OCI-LY7 (cell line): ENCODE results near the gene CHD8. TPM values are rescaled to one million over a fixed set of nuclear protein-coding genes. Genes with fewer than 3 reads are reported as not detected.

Experiments
- BruUV-seq: library from RNA; stranded (reverse); fragments of 400-500 nt; replicated peaks from 2 replicates; lab custom pipeline; 2021; lab: Mats Ljungman, UMichigan
- CTCF ChIA-PET: fragments of 300-600 bp; sonication (Branson Sonifier 250); formaldehyde crosslinking; loops from one replicate; lab custom pipeline; 2022; ENCODE audit warnings: antibody characterized with exemption; ENCODE audit not compliant: unreplicated experiment; lab: Charles Lee
- POLR2A ChIA-PET: fragments of 300-600 bp; sonication (Branson Sonifier 250); formaldehyde crosslinking; loops from one replicate; lab custom pipeline; 2022; ENCODE audit warnings: antibody characterized with exemption; lab: Charles Lee
- DNase-seq: peaks from one replicate; pipeline ENCODE4 v3.0.0-alpha.2; 2015; ENCODE audit warnings: low spot score
- H2AFZ ChIP-seq: fragments of 200-600 bp; sonication (generic), shearing (Covaris generic); 2 replicates; pipeline ENCODE4 v1.6.1; 2014; ENCODE audit warnings: mild to moderate bottlenecking, antibody characterized with exemption, low read length, moderate library complexity
- H3K27ac ChIP-seq: fragments of 200-600 bp; sonication (generic); 2 replicates; pipeline ENCODE4 v1.5.1; 2014; ENCODE audit warnings: mixed run types, low read depth, mild to moderate bottlenecking, moderate library complexity, low read length, inconsistent platforms; ENCODE audit not compliant: poor library complexity, severe bottlenecking
- H3K36me3 ChIP-seq: fragments of 200-600 bp; sonication (generic); 2 replicates; pipeline ENCODE4 v1.6.1; 2014; ENCODE audit warnings: mild to moderate bottlenecking, antibody characterized with exemption, low read length, moderate library complexity, mixed read lengths; ENCODE audit not compliant: insufficient read depth
- H3K4me1 ChIP-seq: fragments of 200-600 bp; sonication (generic); 2 replicates; pipeline ENCODE4 v1.5.1; 2014; ENCODE audit warnings: mild to moderate bottlenecking, low read length; ENCODE audit not compliant: insufficient read depth, poor library complexity, severe bottlenecking
- H3K4me2 ChIP-seq: fragments of 200-600 bp; sonication (generic); 2 replicates; pipeline ENCODE4 v1.6.1; 2014; ENCODE audit warnings: mild to moderate bottlenecking, low read length
- H3K4me3 ChIP-seq: fragments of 200-600 bp; sonication (generic); 2 replicates; pipeline ENCODE4 v1.5.1; 2014; ENCODE audit warnings: mild to moderate bottlenecking, low read depth, low read length; ENCODE audit not compliant: poor library complexity, severe bottlenecking
- H3K79me2 ChIP-seq: fragments of 200-600 bp; sonication (generic); 2 replicates; pipeline ENCODE4 v1.6.1; 2016; ENCODE audit warnings: low read depth, mild to moderate bottlenecking, low read length, moderate library complexity, mixed read lengths; ENCODE audit not compliant: insufficient read depth
- H3K9me2 ChIP-seq: fragments of 200-600 bp; sonication (generic); 2 replicates; pipeline ENCODE4 v1.6.1; 2016; ENCODE audit warnings: mild to moderate bottlenecking, low read length, mixed read lengths; ENCODE audit not compliant: insufficient read depth
- H3K9me3 ChIP-seq: fragments of 200-600 bp; sonication (generic); 2 replicates; pipeline ENCODE4 v1.6.1; 2014; ENCODE audit warnings: mild to moderate bottlenecking, mixed run types, low read length, mixed read lengths
- H4K20me1 ChIP-seq: fragments of 200-600 bp; sonication (generic); 2 replicates; pipeline ENCODE4 v1.6.1; 2014; ENCODE audit warnings: mild to moderate bottlenecking, antibody characterized with exemption, low read length, moderate library complexity, mixed read lengths; ENCODE audit not compliant: insufficient read depth
- CTCF ChIP-seq: fragments of 200-600 bp; sonication (generic); conservative IDR thresholded peaks from 2 replicates; pipeline ENCODE4 v1.5.1; 2014; ENCODE audit warnings: mild to moderate bottlenecking, antibody characterized with exemption, low read length, moderate library complexity, mixed read lengths
- EZH2phosphoT487 ChIP-seq: fragments of 200-600 bp; sonication (generic); IDR thresholded peaks from 2 replicates; pipeline ENCODE4 v1.6.1; 2018; ENCODE audit warnings: low read depth, borderline replicate concordance, mild to moderate bottlenecking, mixed run types, antibody characterized with exemption, low read length, moderate library complexity, mixed read lengths
- intact Hi-C: fragments of 100-400 bp; cut with micrococcal nuclease; formaldehyde crosslinking; loops from one replicate; pipeline ENCODE4 v1.10.0; 2022; ENCODE audit not compliant: unreplicated experiment
- total RNA-seq, 2 experiments: library from RNA; depleted of rRNA in 1 of 2; stranded (reverse); fragments of >200 nt in 1 of 2; shearing (Covaris generic) in 1 of 2; gene quantifications; 2 replicates each; pipeline ENCODE4 v1.2.3, GENCODE V29; 2014 to 2022

Gene CHD8
- total RNA-seq, 2 experiments from 2014 or later = 64.1 to 115 TPM

- intact Hi-C loops = no loop called here
- POLR2A ChIA-PET = no interaction called here
Observed at GRCh38 chr14:21503376-21503775, 47.5 kb upstream of the CHD8 start.

DNA sequence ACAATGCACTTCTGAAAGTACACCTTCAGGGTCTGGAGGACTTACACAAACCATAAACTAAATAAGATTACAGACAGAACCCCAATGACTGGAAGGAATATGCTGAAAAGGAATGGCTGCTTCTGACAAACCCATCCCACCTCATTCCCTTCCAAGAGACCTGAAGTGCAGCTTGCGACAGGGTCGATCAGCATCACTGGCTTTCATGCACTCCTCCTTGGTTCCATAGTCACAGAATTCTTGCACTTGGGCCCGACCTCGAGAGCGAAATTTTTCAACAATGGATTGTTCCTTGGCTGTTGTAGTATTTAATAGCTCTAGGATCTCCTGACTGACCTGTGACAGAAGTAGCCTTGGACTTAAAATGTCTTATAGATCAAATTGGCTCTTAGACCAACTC lies 45.6 kb upstream of the CHD8 start:
- Histone ChIP-seq H3K4me1 (peaks cover 10% of the 10 kb centered on the region), H3K79me2 (peaks cover 22% of the 10 kb centered on the region; the same call in 1 of the 2 replicates), H3K9me2 (no peaks in the 10 kb centered on the region), H3K36me3 (peaks cover 88% of the 10 kb centered on the region), H3K9me3 (no peaks in the 10 kb centered on the region), H3K27ac (no peak overlapping the region), H4K20me1 (no peaks in the 10 kb centered on the region; the same call in 1 of the 2 replicates), H2AFZ (no peak overlapping the region), H3K4me2 (no peak overlapping the region), H3K4me3 (no peak overlapping the region)
- TF ChIP-seq CTCF (no peak), EZH2phosphoT487 (no peak)
- intact Hi-C loops = no loop called here
- no TSS peak for BruUV-seq
- ChIA-PET POLR2A (interaction anchor here (0.6 to 2.3 kb wide), 5 partner anchors 10 to 512 kb away, joined by 3 to 16 read pairs (median 4); partner anchors contain the start of gene METTL3), CTCF (no interaction called here)
- DNase-seq = no peak

More at GRCh38 chr14:21503376-21503775, 47.5 kb upstream of the CHD8 start:
- H3K27ac ChIP-seq = no peak overlapping the region
- H3K9me3 ChIP-seq = no peaks in the 10 kb centered on the region
- H2AFZ ChIP-seq = no peak overlapping the region
- H3K79me2 ChIP-seq = peaks cover 38% of the 10 kb centered on the region
- no peak overlapping the region for H3K4me2 ChIP-seq
- no peak overlapping the region for H3K4me3 ChIP-seq
- H4K20me1 ChIP-seq = no peaks in the 10 kb centered on the region; the same call in 1 of the 2 replicates
- H3K9me2 ChIP-seq = no peaks in the 10 kb centered on the region
- BruUV-seq = no TSS peak
- peaks cover 10% of the 10 kb centered on the region for H3K4me1 ChIP-seq
- peaks cover 86% of the 10 kb centered on the region for H3K36me3 ChIP-seq
- CTCF ChIA-PET = interaction anchor here (0.6 kb wide), 1 partner anchor 184 kb away, joined by 4 read pairs; no protein-coding TSS in a partner anchor
- DNase-seq = no peak
- TF ChIP-seq EZH2phosphoT487 (no peak), CTCF (no peak)
